Mucosa of descending colon (tissue), 3 donors: ENCODE measurements around the gene HOXC9. TPM values are rescaled to one million over a fixed set of nuclear protein-coding genes. Genes with fewer than 3 reads are reported as not detected.

Experiments
- ATAC-seq: fragments of 200-7000 bp; cut with Tn5 transposase; one replicate; pipeline ENCODE4 v1.9.1; 2020; ENCODE audit warnings: mild to moderate bottlenecking, moderate library complexity
- DNase-seq, 3 donors: peaks; one replicate each; pipeline ENCODE4 v3.0.0-alpha.2; 2020
- H3K36me3 ChIP-seq: fragments of 200-600 bp; one replicate; pipeline ENCODE4 v1.8.0; 2021; ENCODE audit warnings: low read depth, mild to moderate bottlenecking
- H3K4me1 ChIP-seq: fragments of 200-600 bp; one replicate; pipeline ENCODE4 v1.8.0; 2021; ENCODE audit warnings: low read depth, mild to moderate bottlenecking
- H3K4me3 ChIP-seq: fragments of 200-600 bp; one replicate; pipeline ENCODE4 v1.8.0; 2021; ENCODE audit warnings: mild to moderate bottlenecking
- H3K9me3 ChIP-seq: fragments of 200-600 bp; one replicate; pipeline ENCODE4 v1.8.0; 2021; ENCODE audit warnings: mild to moderate bottlenecking
- CTCF ChIP-seq: fragments of 200-600 bp; IDR thresholded peaks from one replicate; pipeline ENCODE4 v1.8.0; 2022; ENCODE audit warnings: antibody characterized with exemption, mild to moderate bottlenecking
- intact Hi-C, 2 donors: fragments of 100-400 bp; cut with DNase I in 1 of 2; cut with micrococcal nuclease in 1 of 2; formaldehyde crosslinking; loops; one replicate each; pipeline versions ENCODE4 v1.11.0 to v1.11.1; 2022; cut with DNase I, micrococcal nuclease
- total RNA-seq, 3 donors: library from RNA; stranded (reverse); fragmentation: NEBNext Ultra II Directional in 2 of 3; extraction: Animal tissue kit (Norgen Biotek cat#: 25700) in 2 of 3; gene quantifications; one replicate each; pipeline versions ENCODE4 v1.2.1 to v1.2.4, GENCODE V29; 2021 to 2023
- donor health status: DM: no; HTN: no; CAD: no; lungs with moderate emphysema.
- donor health status: DM: no; HTN: no; CAD: no.
- donor health status: DM: no; HTN: yes; CAD: no.

The HOXC9 gene
- total RNA-seq, 3 donors from 2014 or later: not detected

- no peak for TF ChIP-seq CTCF
- Histone ChIP-seq H3K4me3 (no peak overlapping the region), H3K9me3 (peaks cover 5% of the 10 kb centered on the region), H3K36me3 (no peaks in the 10 kb centered on the region), H3K4me1 (peaks cover 9% of the 10 kb centered on the region)
- no peak for ATAC-seq
- intact Hi-C loops: no loop called here
- DNase-seq: no peak
Observed at GRCh38 chr12:53980802-53981496, 19.0 kb upstream of the HOXC9 start.

GRCh38 chr12:53981634-53982565 lies 18.1 kb upstream of the HOXC9 start:
- DNase-seq (no peak), ATAC-seq (no peak)
- Histone ChIP-seq H3K9me3 (no peaks in the 10 kb centered on the region), H3K36me3 (no peaks in the 10 kb centered on the region), H3K4me1 (peaks cover 12% of the 10 kb centered on the region), H3K4me3 (no peak overlapping the region)
- no peak for TF ChIP-seq CTCF
- intact Hi-C loops: no loop called here

GRCh38 chr12:53982648-53983567 lies 17.1 kb upstream of the HOXC9 start:
- TF ChIP-seq CTCF: no peak
- intact Hi-C loops: no loop called here
- H3K4me3 ChIP-seq: no peak overlapping the region
- ATAC-seq (no peak), DNase-seq (no peak)
- H3K36me3 ChIP-seq: no peaks in the 10 kb centered on the region
- no peaks in the 10 kb centered on the region for H3K9me3 ChIP-seq
- H3K4me1 ChIP-seq: peaks cover 12% of the 10 kb centered on the region

- Histone ChIP-seq H3K36me3 (no peaks in the 10 kb centered on the region), H3K9me3 (no peaks in the 10 kb centered on the region), H3K4me1 (peaks cover 12% of the 10 kb centered on the region), H3K4me3 (no peak overlapping the region)
- TF ChIP-seq CTCF: no peak
- ATAC-seq (no peak), DNase-seq (no peak)
- intact Hi-C loops: no loop called here
Observed at GRCh38 chr12:53983568-53983949, 16.4 kb upstream of the HOXC9 start.

GRCh38 chr12:53983950-53984572 lies 15.9 kb upstream of the HOXC9 start:
- ATAC-seq: no peak
- intact Hi-C loops: no loop called here
- Histone ChIP-seq H3K9me3 (no peaks in the 10 kb centered on the region), H3K4me3 (no peak overlapping the region), H3K36me3 (no peaks in the 10 kb centered on the region), H3K4me1 (peaks cover 7% of the 10 kb centered on the region)
- peak in 1 of 3 donors; percentile 36 for DNase-seq
- TF ChIP-seq CTCF: no peak
